ENCODE results near the gene GALNS. TPM values are rescaled to one million over a fixed set of nuclear protein-coding genes. Genes with fewer than 3 reads are reported as not detected.
A peak's percentile ranks its signal among the peaks of the same experiment; 100 is the strongest.
"Not testable (repeated sequence)": the region's sequence is repeated elsewhere in the genome, so short reads cannot be mapped to it uniquely, and the experiment has no call there.

The GALNS gene
- total RNA-seq, 2 donors from 2014 or later = 37.6 to 73.0 TPM

- Mint-ChIP-seq H3K36me3 (ENCODE audit: low read depth) (no peaks in the 10 kb centered on the region), H3K27ac (peak overlapping the region; percentile 17), H3K4me3 (no peak overlapping the region), H3K4me1 (no peaks in the 10 kb centered on the region), H3K9me3 (no peaks in the 10 kb centered on the region), H3K27me3 (no peaks in the 10 kb centered on the region)
- no peak for ATAC-seq (replicated peaks)
Measured at GRCh38 chr16:88833086-88833485, 23.7 kb downstream of the GALNS start.

- Mint-ChIP-seq H3K27ac (no peak overlapping the region), H3K27me3 (no peaks in the 10 kb centered on the region), H3K4me3 (no peak overlapping the region), H3K36me3 (ENCODE audit: low read depth) (no peaks in the 10 kb centered on the region), H3K4me1 (no peaks in the 10 kb centered on the region), H3K9me3 (no peaks in the 10 kb centered on the region)
- no peak for ATAC-seq (replicated peaks)
Measured at GRCh38 chr16:88831838-88832237, 24.9 kb downstream of the GALNS start.

- no peaks in the 10 kb centered on the region for H3K27me3 Mint-ChIP-seq
- no peak overlapping the region for H3K4me3 Mint-ChIP-seq
- no peaks in the 10 kb centered on the region for H3K4me1 Mint-ChIP-seq
- no peak overlapping the region for H3K27ac Mint-ChIP-seq
- no peaks in the 10 kb centered on the region for H3K9me3 Mint-ChIP-seq
- H3K36me3 Mint-ChIP-seq (ENCODE audit: low read depth) = no peaks in the 10 kb centered on the region
- no peak for ATAC-seq (replicated peaks)
Measured at GRCh38 chr16:88830783-88831182, 26.0 kb downstream of the GALNS start.

DNA sequence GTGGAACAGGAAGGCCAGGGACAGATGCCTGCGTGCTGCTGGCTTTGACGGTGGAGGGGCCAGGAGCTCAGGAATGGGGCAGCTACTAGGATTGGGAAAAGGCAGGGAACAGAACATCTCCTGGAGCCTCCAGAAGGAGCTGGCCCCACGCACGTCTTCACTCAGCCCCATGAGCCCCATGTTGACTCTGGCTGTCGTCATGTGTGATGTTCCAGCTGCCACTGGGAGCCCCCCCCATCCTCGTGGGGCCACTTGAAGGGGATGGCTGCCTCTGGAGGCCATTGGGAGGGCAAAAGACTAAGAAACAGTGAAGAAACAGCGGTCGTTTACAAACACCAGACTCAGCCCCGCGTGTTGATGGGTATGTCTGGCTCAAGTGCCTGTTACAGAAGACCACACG is 26.5 kb downstream of the GALNS start:
- no peaks in the 10 kb centered on the region for H3K4me1 Mint-ChIP-seq

GRCh38 chr16:88828711-88829110 is 28.0 kb downstream of the GALNS start:
- no peaks in the 10 kb centered on the region for H3K9me3 Mint-ChIP-seq
- ATAC-seq (replicated peaks) = no peak
- no peaks in the 10 kb centered on the region for H3K4me1 Mint-ChIP-seq
- no peak overlapping the region for H3K4me3 Mint-ChIP-seq
- H3K27me3 Mint-ChIP-seq = no peaks in the 10 kb centered on the region
- no peaks in the 10 kb centered on the region for H3K36me3 Mint-ChIP-seq (ENCODE audit: low read depth)
- no peak overlapping the region for H3K27ac Mint-ChIP-seq

More for the DNA sequence above, 26.5 kb downstream of the GALNS start:
- H3K4me3 Mint-ChIP-seq = no peak overlapping the region
- H3K27ac Mint-ChIP-seq = no peak overlapping the region
- no peaks in the 10 kb centered on the region for H3K9me3 Mint-ChIP-seq
- no peaks in the 10 kb centered on the region for H3K36me3 Mint-ChIP-seq (ENCODE audit: low read depth)
- no peaks in the 10 kb centered on the region for H3K27me3 Mint-ChIP-seq
- no peak for ATAC-seq (replicated peaks)

- H3K27ac Mint-ChIP-seq = no peak overlapping the region
- no peaks in the 10 kb centered on the region for H3K27me3 Mint-ChIP-seq
Measured at GRCh38 chr16:88827727-88828126, 29.0 kb downstream of the GALNS start.

DNA sequence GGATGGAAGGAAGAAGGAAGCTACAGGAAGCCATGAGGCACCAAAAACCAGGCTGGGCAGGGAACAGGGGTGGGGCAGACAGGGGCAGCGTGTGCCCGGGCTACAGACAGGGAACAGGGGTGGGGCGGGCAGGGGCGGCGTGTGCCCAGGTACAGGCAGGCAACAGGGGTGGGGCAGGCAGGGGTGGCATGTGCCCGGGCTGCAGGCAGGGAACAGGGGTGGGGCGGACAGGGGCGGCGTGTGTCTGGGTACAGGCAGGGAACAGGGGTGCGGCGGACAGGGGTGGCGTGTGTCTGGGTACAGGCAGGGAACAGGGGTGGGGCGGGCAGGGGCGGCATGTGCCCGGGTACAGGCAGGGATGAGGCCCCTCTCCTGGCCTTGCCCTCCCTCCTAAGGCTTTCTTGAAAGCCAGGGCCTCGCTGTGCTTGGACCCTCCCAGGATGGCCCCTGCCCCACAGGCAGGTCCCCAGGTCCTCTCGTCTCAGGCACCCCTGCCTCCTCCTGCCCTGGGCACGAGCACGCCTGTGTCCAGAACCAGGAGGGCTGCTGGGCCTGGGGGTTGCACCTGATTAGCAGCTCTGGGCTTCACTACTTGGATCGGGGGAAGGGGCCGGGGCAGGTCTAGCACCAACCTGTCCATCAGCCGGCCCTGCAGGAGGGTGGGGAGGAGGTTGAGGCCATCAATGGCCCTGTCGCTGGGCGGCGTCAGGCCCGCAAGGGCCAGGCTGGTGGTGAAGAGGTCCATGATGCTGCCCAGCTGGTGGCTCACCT is 30.5 kb downstream of the GALNS start:
- no peak overlapping the region for H3K27ac Mint-ChIP-seq
- H3K9me3 Mint-ChIP-seq = no peaks in the 10 kb centered on the region
- no peaks in the 10 kb centered on the region for H3K36me3 Mint-ChIP-seq (ENCODE audit: low read depth)
- ATAC-seq (replicated peaks) = no peak
- H3K27me3 Mint-ChIP-seq = no peaks in the 10 kb centered on the region
- H3K4me1 Mint-ChIP-seq = no peaks in the 10 kb centered on the region
- H3K4me3 Mint-ChIP-seq = no peak overlapping the region

More at GRCh38 chr16:88827727-88828126, 29.0 kb downstream of the GALNS start:
- Mint-ChIP-seq H3K36me3 (ENCODE audit: low read depth) (no peaks in the 10 kb centered on the region), H3K4me1 (no peaks in the 10 kb centered on the region), H3K4me3 (no peak overlapping the region), H3K9me3 (no peaks in the 10 kb centered on the region)
- ATAC-seq (replicated peaks) = no peak

- no peak for ATAC-seq (replicated peaks)
- H3K4me1 Mint-ChIP-seq = no peaks in the 10 kb centered on the region
- H3K27ac Mint-ChIP-seq = no peak overlapping the region
- H3K4me3 Mint-ChIP-seq = no peak overlapping the region
- no peaks in the 10 kb centered on the region for H3K27me3 Mint-ChIP-seq
- H3K36me3 Mint-ChIP-seq (ENCODE audit: low read depth) = no peaks in the 10 kb centered on the region
- no peaks in the 10 kb centered on the region for H3K9me3 Mint-ChIP-seq
Measured at GRCh38 chr16:88825146-88825545, 31.6 kb downstream of the GALNS start.

- Mint-ChIP-seq H3K4me3 (no peak overlapping the region), H3K36me3 (ENCODE audit: low read depth) (no peaks in the 10 kb centered on the region), H3K9me3 (no peaks in the 10 kb centered on the region), H3K27me3 (no peaks in the 10 kb centered on the region), H3K4me1 (no peaks in the 10 kb centered on the region), H3K27ac (no peak overlapping the region)
- no peak for ATAC-seq (replicated peaks)
Measured at GRCh38 chr16:88824256-88825077, 32.3 kb downstream of the GALNS start.

- not testable (repeated sequence) for H3K4me3 Mint-ChIP-seq; ATAC-seq (replicated peaks); H3K27me3 Mint-ChIP-seq; H3K4me1 Mint-ChIP-seq; H3K27ac Mint-ChIP-seq; H3K36me3 Mint-ChIP-seq (ENCODE audit: low read depth); H3K9me3 Mint-ChIP-seq
Measured at GRCh38 chr16:88823646-88824045, 33.1 kb downstream of the GALNS start.

GRCh38 chr16:88822281-88823040 is 34.3 kb downstream of the GALNS start:
- Mint-ChIP-seq H3K27ac (no peak overlapping the region), H3K27me3 (no peaks in the 10 kb centered on the region), H3K4me1 (no peaks in the 10 kb centered on the region), H3K9me3 (no peaks in the 10 kb centered on the region), H3K4me3 (no peak overlapping the region), H3K36me3 (ENCODE audit: low read depth) (no peaks in the 10 kb centered on the region)
- no peak for ATAC-seq (replicated peaks)

DNA sequence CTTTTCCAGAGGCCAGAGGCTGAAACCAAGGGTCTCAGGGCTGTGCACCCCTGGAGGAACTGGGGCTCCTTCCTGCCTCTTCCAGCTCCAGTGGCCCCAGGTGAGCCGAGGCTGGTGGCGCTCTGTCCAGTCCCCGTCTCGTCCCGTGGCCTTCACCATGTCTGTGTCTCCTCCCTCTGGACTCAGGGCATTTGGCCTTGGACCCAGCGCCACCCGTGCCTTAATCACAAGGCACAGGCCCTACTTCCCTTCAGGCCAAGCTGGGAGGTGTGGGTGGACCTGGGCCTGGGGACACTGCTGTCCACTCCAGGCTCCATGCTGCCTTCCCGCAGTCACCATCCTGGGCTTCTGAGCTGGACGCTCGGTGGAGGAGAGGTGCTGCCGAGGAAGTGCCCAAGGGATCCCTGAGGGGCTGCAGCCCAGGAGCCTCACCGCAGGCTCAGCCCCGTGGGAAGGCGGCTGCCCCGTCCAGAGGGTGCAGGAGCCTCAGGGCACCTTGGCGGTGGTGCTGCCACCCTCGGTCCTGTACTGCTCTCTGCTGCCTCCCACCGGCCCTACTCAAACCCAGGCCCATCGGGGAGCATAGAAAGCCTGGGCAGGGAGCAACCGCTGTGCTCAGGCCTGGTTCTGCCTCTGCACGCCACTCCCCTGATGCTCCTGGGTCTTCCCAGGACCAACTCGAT is 35.4 kb downstream of the GALNS start:
- H3K36me3 Mint-ChIP-seq (ENCODE audit: low read depth) = no peaks in the 10 kb centered on the region
- no peak for ATAC-seq (replicated peaks)

DNA sequence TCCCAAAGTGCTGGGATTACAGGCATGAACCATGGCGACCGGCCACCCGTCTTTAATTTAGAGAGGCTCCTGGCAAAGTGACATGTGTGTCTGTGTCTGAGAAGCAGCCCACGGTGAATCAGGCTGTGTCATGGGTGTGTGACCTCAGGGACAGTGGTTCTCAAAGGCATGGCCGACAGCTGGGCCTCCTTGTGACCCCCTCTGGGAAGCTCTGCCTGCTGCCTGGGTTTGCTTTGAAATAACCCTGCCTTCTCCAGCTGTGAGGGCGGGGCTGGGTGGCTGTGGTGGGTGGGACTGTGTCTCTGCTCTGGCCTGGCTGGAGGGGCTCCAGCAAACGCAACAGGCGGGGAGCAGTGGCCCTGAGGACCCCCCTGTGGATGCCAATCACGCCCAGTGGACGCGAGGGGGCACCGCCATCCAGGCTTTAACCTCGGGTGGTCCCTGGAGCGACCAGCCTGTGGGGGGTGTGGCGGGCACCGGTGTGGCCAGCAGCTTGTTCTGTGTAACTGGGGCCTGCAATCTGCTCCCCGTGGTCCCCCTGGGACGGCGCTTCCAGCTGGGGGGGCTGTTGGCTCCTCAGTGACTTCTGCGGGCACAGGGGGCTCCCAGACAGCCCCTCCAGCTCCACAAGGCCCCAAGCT is 36.2 kb downstream of the GALNS start:
- H3K4me1 Mint-ChIP-seq = no peaks in the 10 kb centered on the region
- no peak for ATAC-seq (replicated peaks)
- no peaks in the 10 kb centered on the region for H3K27me3 Mint-ChIP-seq
- no peaks in the 10 kb centered on the region for H3K9me3 Mint-ChIP-seq
- no peak overlapping the region for H3K27ac Mint-ChIP-seq
- H3K4me3 Mint-ChIP-seq = no peak overlapping the region
- H3K36me3 Mint-ChIP-seq (ENCODE audit: low read depth) = no peaks in the 10 kb centered on the region

More for the DNA sequence above, 35.4 kb downstream of the GALNS start:
- Mint-ChIP-seq H3K4me3 (no peak overlapping the region), H3K27me3 (no peaks in the 10 kb centered on the region), H3K9me3 (no peaks in the 10 kb centered on the region), H3K27ac (no peak overlapping the region), H3K4me1 (no peaks in the 10 kb centered on the region)

DNA sequence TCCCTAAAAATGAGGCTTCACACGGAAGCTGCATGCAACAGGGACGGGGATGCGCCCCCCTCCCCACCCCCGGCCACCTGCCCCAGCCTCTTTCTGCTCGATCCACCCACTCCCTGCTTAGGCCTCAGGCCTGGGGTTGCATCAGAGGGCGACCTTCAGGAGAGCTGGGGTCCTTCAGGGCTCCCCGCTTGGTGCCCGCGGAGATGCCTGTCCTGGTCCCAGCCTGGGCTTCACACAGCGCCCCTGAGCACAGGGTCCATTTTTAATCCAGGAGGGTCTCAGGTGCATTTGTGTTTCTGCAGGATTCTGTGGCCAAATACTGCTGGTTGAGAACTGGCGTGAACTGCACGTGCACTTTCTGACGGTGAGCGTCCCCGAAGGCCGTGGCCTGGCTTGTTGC is 37.6 kb downstream of the GALNS start:
- Mint-ChIP-seq H3K27me3 (no peaks in the 10 kb centered on the region), H3K9me3 (no peaks in the 10 kb centered on the region), H3K36me3 (ENCODE audit: low read depth) (no peaks in the 10 kb centered on the region), H3K4me1 (no peaks in the 10 kb centered on the region), H3K4me3 (no peak overlapping the region), H3K27ac (no peak overlapping the region)
- ATAC-seq (replicated peaks) = no peak
